WTC11 (cell line): ENCODE measurements around the gene FALEC. TPM values are rescaled to one million over a fixed set of nuclear protein-coding genes. Genes with fewer than 3 reads are reported as not detected.
A peak's percentile ranks its signal among the peaks of the same experiment; 100 is the strongest.

Source experiments
- CBFB ChIP-seq: sonication (generic); formaldehyde crosslinking; IDR thresholded peaks from 2 replicates; pipeline ENCODE4 v1.8.1; 2022; ENCODE audit warnings: mild to moderate bottlenecking, low read depth, missing genetic modification reagents
- CREB1 ChIP-seq: sonication (generic); formaldehyde crosslinking; IDR thresholded peaks from 2 replicates; pipeline ENCODE4 v1.8.0; 2023; ENCODE audit warnings: mild to moderate bottlenecking, missing genetic modification reagents
- E2F1 ChIP-seq: sonication (generic); formaldehyde crosslinking; IDR thresholded peaks from 2 replicates; pipeline ENCODE4 v1.8.0; 2022; ENCODE audit warnings: mild to moderate bottlenecking, missing genetic modification reagents
- ELF4 ChIP-seq: sonication (generic); formaldehyde crosslinking; IDR thresholded peaks from 2 replicates; pipeline ENCODE4 v1.8.1; 2022; ENCODE audit warnings: low read depth, mild to moderate bottlenecking, moderate library complexity, missing genetic modification reagents
- JAZF1 ChIP-seq: fragments of 250-450 bp; sonication (Bioruptor Pico); IDR thresholded peaks from 2 replicates; pipeline ENCODE4 v1.9.0; 2021; ENCODE audit warnings: moderate library complexity, mild to moderate bottlenecking, inconsistent platforms
- JUN ChIP-seq: sonication (generic); formaldehyde crosslinking; IDR thresholded peaks from 2 replicates; pipeline ENCODE4 v1.8.0; 2023; ENCODE audit warnings: mild to moderate bottlenecking, missing genetic modification reagents
- KAT7 ChIP-seq: sonication (generic); formaldehyde crosslinking; IDR thresholded peaks from 2 replicates; pipeline ENCODE4 v1.8.1; 2023; ENCODE audit warnings: missing genetic modification reagents, mild to moderate bottlenecking, borderline replicate concordance
- NFATC4 ChIP-seq: fragments of 250-450 bp; sonication (Bioruptor Pico); IDR thresholded peaks from 2 replicates; pipeline ENCODE4 v1.9.0; 2021; ENCODE audit warnings: mild to moderate bottlenecking
- NFE2L1 ChIP-seq: sonication (generic); formaldehyde crosslinking; IDR thresholded peaks from 2 replicates; pipeline ENCODE4 v1.8.1; 2023; ENCODE audit warnings: missing genetic modification reagents
- SMAD3 ChIP-seq: sonication (generic); formaldehyde crosslinking; IDR thresholded peaks from 2 replicates; pipeline ENCODE4 v1.8.0; 2022; ENCODE audit warnings: missing genetic modification reagents, mild to moderate bottlenecking, borderline replicate concordance
- STAT6 ChIP-seq: sonication (generic); formaldehyde crosslinking; conservative IDR thresholded peaks from 2 replicates; pipeline ENCODE4 v1.8.1; 2023; ENCODE audit warnings: mild to moderate bottlenecking, low read depth, missing genetic modification reagents, moderate library complexity
- USF2 ChIP-seq: sonication (generic); formaldehyde crosslinking; IDR thresholded peaks from 2 replicates; pipeline ENCODE4 v1.8.1; 2023; ENCODE audit warnings: mild to moderate bottlenecking, missing genetic modification reagents, moderate library complexity
- ZBTB21 ChIP-seq: sonication (generic); formaldehyde crosslinking; IDR thresholded peaks from 2 replicates; pipeline ENCODE4 v1.8.1; 2023; ENCODE audit warnings: mild to moderate bottlenecking, missing genetic modification reagents, borderline replicate concordance
- ZNF232 ChIP-seq: sonication (generic); formaldehyde crosslinking; IDR thresholded peaks from 2 replicates; pipeline ENCODE4 v1.8.0; 2022; ENCODE audit warnings: mild to moderate bottlenecking, missing genetic modification reagents
- ZNF396 ChIP-seq: fragments of 250-450 bp; sonication (Bioruptor Pico); IDR thresholded peaks from 2 replicates; pipeline ENCODE4 v1.8.0; 2021; ENCODE audit warnings: mild to moderate bottlenecking, moderate library complexity, borderline replicate concordance
- ZNF425 ChIP-seq: fragments of 250-450 bp; sonication (Bioruptor Pico); conservative IDR thresholded peaks from 2 replicates; pipeline ENCODE4 v1.9.0; 2021; ENCODE audit warnings: mild to moderate bottlenecking
- ZNF512 ChIP-seq: sonication (generic); formaldehyde crosslinking; IDR thresholded peaks from 2 replicates; pipeline ENCODE4 v1.8.1; 2022; ENCODE audit warnings: missing genetic modification reagents, borderline replicate concordance
- ZNF671 ChIP-seq: fragments of 250-450 bp; sonication (Bioruptor Pico); IDR thresholded peaks from 2 replicates; pipeline ENCODE4 v1.8.0; 2021; ENCODE audit warnings: mild to moderate bottlenecking
- total RNA-seq: library from RNA; stranded (reverse); gene quantifications from 3 replicates; pipeline ENCODE4 v1.2.3, GENCODE V29; 2021
- TF ChIP-seq, protein P1 (sequence below): sonication (generic); formaldehyde crosslinking; IDR thresholded peaks from 2 replicates; pipeline ENCODE4 v1.8.0; 2022; ENCODE audit warnings: mild to moderate bottlenecking, missing genetic modification reagents
- TF ChIP-seq, protein P2 (sequence below): fragments of 200-600 bp; IDR thresholded peaks from 2 replicates; pipeline ENCODE4 v1.8.0; 2022; ENCODE audit warnings: antibody characterized with exemption
- TF ChIP-seq, protein P3 (sequence below): sonication (generic); formaldehyde crosslinking; IDR thresholded peaks from 2 replicates; pipeline ENCODE4 v1.8.1; 2023; ENCODE audit warnings: mild to moderate bottlenecking, missing genetic modification reagents

Gene FALEC
- total RNA-seq, 1 experiment from 2014 or later, result 1.2 TPM

DNA sequence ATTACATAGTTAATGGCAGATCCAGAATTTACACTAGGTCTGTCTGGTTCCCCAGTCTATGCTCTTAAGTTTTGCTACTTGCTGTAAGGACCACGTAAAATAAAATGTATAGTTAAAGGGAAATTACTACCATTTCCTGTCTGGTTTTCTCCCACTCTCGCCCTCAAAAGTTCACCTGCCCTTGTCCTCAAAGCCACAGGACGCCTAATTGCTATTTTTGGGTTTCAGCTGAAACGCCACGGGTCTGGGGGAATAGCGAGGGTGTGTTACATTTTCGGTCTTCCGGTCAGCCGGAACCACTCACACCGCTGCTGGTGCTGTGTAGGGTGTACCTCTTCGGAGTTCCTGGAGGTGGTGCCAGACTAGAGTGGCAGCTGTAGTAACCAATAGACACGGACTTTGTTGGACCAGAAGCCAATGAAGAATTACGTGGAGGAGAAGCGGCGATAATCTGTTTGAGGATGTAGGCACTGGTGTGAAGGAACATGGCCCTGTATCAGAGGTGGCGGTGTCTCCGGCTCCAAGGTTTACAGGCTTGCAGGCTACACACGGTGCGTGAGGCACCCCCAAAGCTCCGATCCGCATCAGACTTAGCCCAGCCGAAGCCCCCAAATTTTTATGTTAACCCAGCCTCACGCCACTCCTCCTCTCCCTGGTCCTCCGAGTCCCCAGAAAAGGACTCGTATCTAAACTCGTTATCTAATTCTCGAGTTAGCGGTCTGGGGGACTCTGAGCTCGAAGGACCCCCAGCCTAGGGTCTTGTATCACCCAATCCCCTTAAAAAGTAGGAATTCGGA lies 28.4 kb upstream of the FALEC start, which contains the start of gene TARS2 (continued):
- TF ChIP-seq E2F1 (CRISPR knock-in tag), result no peak
- TF ChIP-seq, protein P1, sequence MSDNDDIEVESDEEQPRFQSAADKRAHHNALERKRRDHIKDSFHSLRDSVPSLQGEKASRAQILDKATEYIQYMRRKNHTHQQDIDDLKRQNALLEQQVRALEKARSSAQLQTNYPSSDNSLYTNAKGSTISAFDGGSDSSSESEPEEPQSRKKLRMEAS, result peak; percentile 72
- TF ChIP-seq ZNF671, result no peak
- TF ChIP-seq, protein P2, sequence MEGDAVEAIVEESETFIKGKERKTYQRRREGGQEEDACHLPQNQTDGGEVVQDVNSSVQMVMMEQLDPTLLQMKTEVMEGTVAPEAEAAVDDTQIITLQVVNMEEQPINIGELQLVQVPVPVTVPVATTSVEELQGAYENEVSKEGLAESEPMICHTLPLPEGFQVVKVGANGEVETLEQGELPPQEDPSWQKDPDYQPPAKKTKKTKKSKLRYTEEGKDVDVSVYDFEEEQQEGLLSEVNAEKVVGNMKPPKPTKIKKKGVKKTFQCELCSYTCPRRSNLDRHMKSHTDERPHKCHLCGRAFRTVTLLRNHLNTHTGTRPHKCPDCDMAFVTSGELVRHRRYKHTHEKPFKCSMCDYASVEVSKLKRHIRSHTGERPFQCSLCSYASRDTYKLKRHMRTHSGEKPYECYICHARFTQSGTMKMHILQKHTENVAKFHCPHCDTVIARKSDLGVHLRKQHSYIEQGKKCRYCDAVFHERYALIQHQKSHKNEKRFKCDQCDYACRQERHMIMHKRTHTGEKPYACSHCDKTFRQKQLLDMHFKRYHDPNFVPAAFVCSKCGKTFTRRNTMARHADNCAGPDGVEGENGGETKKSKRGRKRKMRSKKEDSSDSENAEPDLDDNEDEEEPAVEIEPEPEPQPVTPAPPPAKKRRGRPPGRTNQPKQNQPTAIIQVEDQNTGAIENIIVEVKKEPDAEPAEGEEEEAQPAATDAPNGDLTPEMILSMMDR, result no peak
- no peak for TF ChIP-seq ZNF396 (CRISPR knock-in tag)
- TF ChIP-seq SMAD3, result peak; percentile 72
- TF ChIP-seq CBFB, result no peak
- TF ChIP-seq CREB1 (CRISPR knock-in tag), result no peak
- TF ChIP-seq NFATC4 (CRISPR knock-in tag), result no peak
- no peak for TF ChIP-seq NFE2L1
- no peak for TF ChIP-seq USF2
- TF ChIP-seq ELF4 (CRISPR knock-in tag), result no peak
- 0 out of 2 replicates have a peak, but pooled peaks have one; percentile 67 for TF ChIP-seq ZNF232 (CRISPR knock-in tag)
- TF ChIP-seq STAT6, result no peak
- no peak for TF ChIP-seq ZNF512 (CRISPR knock-in tag)
- TF ChIP-seq ZNF425, result no peak
- TF ChIP-seq KAT7 (CRISPR knock-in tag), result no peak
- TF ChIP-seq JAZF1 (CRISPR knock-in tag), result no peak
- TF ChIP-seq, protein P3, sequence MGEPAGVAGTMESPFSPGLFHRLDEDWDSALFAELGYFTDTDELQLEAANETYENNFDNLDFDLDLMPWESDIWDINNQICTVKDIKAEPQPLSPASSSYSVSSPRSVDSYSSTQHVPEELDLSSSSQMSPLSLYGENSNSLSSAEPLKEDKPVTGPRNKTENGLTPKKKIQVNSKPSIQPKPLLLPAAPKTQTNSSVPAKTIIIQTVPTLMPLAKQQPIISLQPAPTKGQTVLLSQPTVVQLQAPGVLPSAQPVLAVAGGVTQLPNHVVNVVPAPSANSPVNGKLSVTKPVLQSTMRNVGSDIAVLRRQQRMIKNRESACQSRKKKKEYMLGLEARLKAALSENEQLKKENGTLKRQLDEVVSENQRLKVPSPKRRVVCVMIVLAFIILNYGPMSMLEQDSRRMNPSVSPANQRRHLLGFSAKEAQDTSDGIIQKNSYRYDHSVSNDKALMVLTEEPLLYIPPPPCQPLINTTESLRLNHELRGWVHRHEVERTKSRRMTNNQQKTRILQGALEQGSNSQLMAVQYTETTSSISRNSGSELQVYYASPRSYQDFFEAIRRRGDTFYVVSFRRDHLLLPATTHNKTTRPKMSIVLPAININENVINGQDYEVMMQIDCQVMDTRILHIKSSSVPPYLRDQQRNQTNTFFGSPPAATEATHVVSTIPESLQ, result no peak
- no peak for TF ChIP-seq JUN (CRISPR knock-in tag)
- no peak for TF ChIP-seq ZBTB21
